ENCODE results near the gene CD63.
"Not testable (repeated sequence)": the region's sequence is repeated elsewhere in the genome, so short reads cannot be mapped to it uniquely, and the experiment has no call there.

GRCh38 chr12:55758575-55758974 is 29.8 kb upstream of the CD63 start:
- not testable (repeated sequence) for TF ChIP-seq SP1 (IDR thresholded peaks at IDR 0.05); TARDBP (IDR thresholded peaks at IDR 0.05); FOXM1 (IDR thresholded peaks at IDR 0.05; ENCODE audit: borderline replicate concordance); ARNT (IDR thresholded peaks at IDR 0.05); FOXK2 (IDR thresholded peaks at IDR 0.05); FOXA1 (IDR thresholded peaks at IDR 0.05); ELF4 (IDR thresholded peaks at IDR 0.05); L3MBTL2 (conservative IDR thresholded peaks at IDR 0.05); BHLHE40 (IDR thresholded peaks at IDR 0.05; ENCODE audit: borderline replicate concordance); NFRKB (IDR thresholded peaks at IDR 0.05)
